Thyroid gland (tissue), 4 donors: ENCODE measurements around the gene NUCB2.
"Not testable (repeated sequence)": the region's sequence is repeated elsewhere in the genome, so short reads cannot be mapped to it uniquely, and the experiment has no call there.

Source experiments
- POLR2A ChIP-seq, 2 donors: fragments of 450-650 bp; IDR thresholded peaks; one replicate each; pipeline ENCODE4 v1.6.1; 2017; ENCODE audit warnings: antibody characterized with exemption in 2 of 2, mild to moderate bottlenecking in 2 of 2, moderate library complexity in 1 of 2
- TF ChIP-seq, protein P1 (sequence below), 6 experiments: fragments of 200-600 bp in 3 of 6; fragments of 450-650 bp in 3 of 6; sonication (generic) in 3 of 6; IDR thresholded peaks; one replicate each; pipeline ENCODE4 v1.5.1; 2016 to 2019; ENCODE audit warnings: antibody characterized with exemption in 6 of 6, mild to moderate bottlenecking in 2 of 6, inconsistent platforms in 1 of 6, moderate library complexity in 1 of 6

DNA sequence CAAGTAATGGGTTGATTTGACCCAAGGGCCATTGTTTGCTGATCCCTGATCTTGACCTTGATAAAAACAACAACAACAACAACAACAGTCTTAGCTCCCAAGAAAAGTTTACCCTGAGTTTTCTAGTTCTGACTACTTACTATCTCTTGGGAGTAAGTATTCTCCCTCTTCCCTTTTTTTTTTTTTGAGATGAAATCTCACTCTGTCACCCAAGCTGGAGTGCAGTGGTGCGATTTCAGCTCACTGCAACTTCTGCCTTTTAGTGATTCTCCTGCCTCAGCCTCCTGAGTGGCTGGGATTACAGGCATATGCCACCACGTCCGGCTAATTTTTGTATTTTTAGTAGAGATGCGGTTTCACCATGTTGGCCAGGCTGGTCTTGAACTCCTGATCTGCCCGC, 8.0 kb upstream of the NUCB2 start:
- not testable (repeated sequence) for TF ChIP-seq POLR2A (IDR thresholded peaks at IDR 0.05)
- TF ChIP-seq, protein P1, sequence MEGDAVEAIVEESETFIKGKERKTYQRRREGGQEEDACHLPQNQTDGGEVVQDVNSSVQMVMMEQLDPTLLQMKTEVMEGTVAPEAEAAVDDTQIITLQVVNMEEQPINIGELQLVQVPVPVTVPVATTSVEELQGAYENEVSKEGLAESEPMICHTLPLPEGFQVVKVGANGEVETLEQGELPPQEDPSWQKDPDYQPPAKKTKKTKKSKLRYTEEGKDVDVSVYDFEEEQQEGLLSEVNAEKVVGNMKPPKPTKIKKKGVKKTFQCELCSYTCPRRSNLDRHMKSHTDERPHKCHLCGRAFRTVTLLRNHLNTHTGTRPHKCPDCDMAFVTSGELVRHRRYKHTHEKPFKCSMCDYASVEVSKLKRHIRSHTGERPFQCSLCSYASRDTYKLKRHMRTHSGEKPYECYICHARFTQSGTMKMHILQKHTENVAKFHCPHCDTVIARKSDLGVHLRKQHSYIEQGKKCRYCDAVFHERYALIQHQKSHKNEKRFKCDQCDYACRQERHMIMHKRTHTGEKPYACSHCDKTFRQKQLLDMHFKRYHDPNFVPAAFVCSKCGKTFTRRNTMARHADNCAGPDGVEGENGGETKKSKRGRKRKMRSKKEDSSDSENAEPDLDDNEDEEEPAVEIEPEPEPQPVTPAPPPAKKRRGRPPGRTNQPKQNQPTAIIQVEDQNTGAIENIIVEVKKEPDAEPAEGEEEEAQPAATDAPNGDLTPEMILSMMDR (IDR thresholded peaks at IDR 0.05), result not testable (repeated sequence)
